DND-41 (cell line): ENCODE data around the gene LRIT1.

Source experiments
- ATAC-seq: fragments of 200-7000 bp; cut with Tn5 transposase; 3 replicates; pipeline ENCODE4 v1.9.1; 2021; ENCODE audit warnings: low read depth; ENCODE audit not compliant: insufficient read depth
- DNase-seq: peaks from one replicate; pipeline ENCODE4 v3.0.0-alpha.2; 2020
- H2AFZ ChIP-seq: 2 replicates; pipeline ENCODE4 v1.6.0; 2012; ENCODE audit warnings: low read depth, low read length
- H3K27ac ChIP-seq: 2 replicates; pipeline ENCODE4 v1.5.1; 2012; ENCODE audit warnings: low read length, inconsistent platforms
- H3K27me3 ChIP-seq: fragments of 200-600 bp; sonication (generic); 2 replicates; pipeline ENCODE4 v1.6.0; 2012; ENCODE audit warnings: low read length, mild to moderate bottlenecking, inconsistent platforms; ENCODE audit not compliant: insufficient read depth, poor library complexity
- H3K36me3 ChIP-seq: 2 replicates; pipeline ENCODE4 v1.5.1; 2012; ENCODE audit warnings: low read length, inconsistent platforms; ENCODE audit not compliant: insufficient read depth
- H3K4me1 ChIP-seq: 2 replicates; pipeline ENCODE4 v1.5.1; 2012; ENCODE audit warnings: mild to moderate bottlenecking, low read length; ENCODE audit not compliant: insufficient read depth
- H3K4me2 ChIP-seq: 2 replicates; pipeline ENCODE4 v1.6.0; 2012; ENCODE audit warnings: mild to moderate bottlenecking, moderate library complexity, low read length, inconsistent platforms; ENCODE audit not compliant: insufficient read depth
- H3K4me3 ChIP-seq, 2 experiments: fragments of 200-600 bp in 1 of 2; shearing (Covaris generic) in 1 of 2; 2 replicates each; pipeline ENCODE4 v1.5.1; 2012 to 2016; ENCODE audit warnings: inconsistent platforms in 2 of 2, low read length in 2 of 2, mild to moderate bottlenecking in 2 of 2, low read depth in 1 of 2, moderate library complexity in 1 of 2
- H3K79me2 ChIP-seq: 2 replicates; pipeline ENCODE4 v1.6.0; 2012; ENCODE audit warnings: low read length, inconsistent platforms; ENCODE audit not compliant: insufficient read depth
- H3K9ac ChIP-seq: 2 replicates; pipeline ENCODE4 v1.6.0; 2012; ENCODE audit warnings: low read depth, mild to moderate bottlenecking, inconsistent platforms, low read length, moderate library complexity
- H3K9me3 ChIP-seq: 2 replicates; pipeline ENCODE4 v1.5.1; 2012; ENCODE audit warnings: low read length, moderate library complexity, mild to moderate bottlenecking, inconsistent platforms; ENCODE audit not compliant: insufficient read depth, severe bottlenecking
- H4K20me1 ChIP-seq: 2 replicates; pipeline ENCODE4 v1.6.0; 2012; ENCODE audit warnings: low read length; ENCODE audit not compliant: insufficient read depth
- EZH2 ChIP-seq: IDR thresholded peaks from 3 replicates; pipeline ENCODE4 v1.6.1; 2012; ENCODE audit warnings: borderline replicate concordance, low read depth, mild to moderate bottlenecking, moderate library complexity, low read length, inconsistent platforms; ENCODE audit not compliant: severe bottlenecking
- TF ChIP-seq, protein P1 (sequence below): IDR thresholded peaks from 2 replicates; pipeline ENCODE4 v1.5.1; 2012; ENCODE audit warnings: borderline replicate concordance, low read length, moderate library complexity, mild to moderate bottlenecking; ENCODE audit not compliant: poor library complexity, severe bottlenecking; ENCODE audit errors: extremely low read depth

The LRIT1 gene

DNA sequence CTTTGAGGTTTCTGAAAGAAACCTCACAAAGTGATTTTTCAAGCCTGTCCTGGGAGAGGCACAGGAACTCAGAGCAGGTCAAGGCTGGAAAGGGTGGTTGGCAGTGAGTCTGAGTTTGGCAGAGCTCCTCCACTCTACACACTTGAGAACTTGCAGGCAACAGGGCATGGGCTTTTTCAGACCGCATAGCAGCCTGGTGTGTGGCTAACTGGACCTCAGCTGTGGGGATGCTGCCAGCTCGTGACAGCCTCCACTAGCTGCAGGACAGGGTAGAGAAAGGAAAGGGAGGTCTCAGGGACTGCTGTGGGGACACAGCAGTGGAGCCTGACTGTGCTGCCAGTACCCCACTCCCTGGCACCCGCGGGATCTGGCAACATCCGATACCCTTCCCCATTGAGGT lies 44.4 kb downstream of the LRIT1 start:
- H4K20me1 ChIP-seq, result no peaks in the 10 kb centered on the region; the same call in 1 of the 2 replicates
- no peak overlapping the region for H3K9ac ChIP-seq
- H3K27me3 ChIP-seq, result peaks cover 6% of the 10 kb centered on the region
- ATAC-seq (no peak), DNase-seq (no peak)
- H3K79me2 ChIP-seq, result no peaks in the 10 kb centered on the region
- no peaks in the 10 kb centered on the region for H3K9me3 ChIP-seq
- H2AFZ ChIP-seq, result no peak overlapping the region
- H3K4me1 ChIP-seq, result peaks cover 4% of the 10 kb centered on the region; the same call in 1 of the 2 replicates
- H3K36me3 ChIP-seq, result no peaks in the 10 kb centered on the region
- H3K27ac ChIP-seq, result no peak overlapping the region
- H3K4me3 ChIP-seq, result no peak overlapping the region
- TF ChIP-seq EZH2, result no peak
- TF ChIP-seq, protein P1, sequence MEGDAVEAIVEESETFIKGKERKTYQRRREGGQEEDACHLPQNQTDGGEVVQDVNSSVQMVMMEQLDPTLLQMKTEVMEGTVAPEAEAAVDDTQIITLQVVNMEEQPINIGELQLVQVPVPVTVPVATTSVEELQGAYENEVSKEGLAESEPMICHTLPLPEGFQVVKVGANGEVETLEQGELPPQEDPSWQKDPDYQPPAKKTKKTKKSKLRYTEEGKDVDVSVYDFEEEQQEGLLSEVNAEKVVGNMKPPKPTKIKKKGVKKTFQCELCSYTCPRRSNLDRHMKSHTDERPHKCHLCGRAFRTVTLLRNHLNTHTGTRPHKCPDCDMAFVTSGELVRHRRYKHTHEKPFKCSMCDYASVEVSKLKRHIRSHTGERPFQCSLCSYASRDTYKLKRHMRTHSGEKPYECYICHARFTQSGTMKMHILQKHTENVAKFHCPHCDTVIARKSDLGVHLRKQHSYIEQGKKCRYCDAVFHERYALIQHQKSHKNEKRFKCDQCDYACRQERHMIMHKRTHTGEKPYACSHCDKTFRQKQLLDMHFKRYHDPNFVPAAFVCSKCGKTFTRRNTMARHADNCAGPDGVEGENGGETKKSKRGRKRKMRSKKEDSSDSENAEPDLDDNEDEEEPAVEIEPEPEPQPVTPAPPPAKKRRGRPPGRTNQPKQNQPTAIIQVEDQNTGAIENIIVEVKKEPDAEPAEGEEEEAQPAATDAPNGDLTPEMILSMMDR, result no peak
- H3K4me2 ChIP-seq, result no peak overlapping the region

DNA sequence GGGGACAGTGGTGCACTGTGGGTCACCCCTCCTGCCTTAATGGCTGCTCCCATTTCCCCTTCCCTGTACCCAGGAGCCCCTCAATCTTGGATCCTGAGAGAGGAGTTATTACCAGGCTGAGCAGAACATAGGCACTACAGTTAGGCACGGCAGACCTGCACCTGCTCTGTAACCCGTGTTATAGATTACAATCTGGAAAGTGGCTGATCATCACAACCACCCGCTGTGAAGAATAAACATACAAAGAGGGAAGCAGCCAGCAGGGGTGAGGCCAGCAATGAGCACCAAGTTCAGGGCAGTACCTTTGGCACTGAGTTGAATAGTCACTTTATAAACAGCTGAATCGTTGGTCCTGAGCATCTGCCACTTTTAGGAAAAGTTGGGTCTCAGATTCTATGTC lies 45.3 kb downstream of the LRIT1 start:
- Histone ChIP-seq H3K9me3 (no peaks in the 10 kb centered on the region), H3K4me2 (no peak overlapping the region), H2AFZ (no peak overlapping the region), H3K36me3 (no peaks in the 10 kb centered on the region), H3K27me3 (peaks cover 8% of the 10 kb centered on the region), H4K20me1 (no peaks in the 10 kb centered on the region; the same call in 1 of the 2 replicates), H3K27ac (no peak overlapping the region), H3K4me1 (peaks cover 4% of the 10 kb centered on the region; the same call in 1 of the 2 replicates), H3K9ac (no peak overlapping the region), H3K79me2 (no peaks in the 10 kb centered on the region), H3K4me3 (no peak overlapping the region)
- DNase-seq (peak; percentile 15), ATAC-seq (peak; percentile 55)
- TF ChIP-seq, protein P1, result no peak
- no peak for TF ChIP-seq EZH2

DNA sequence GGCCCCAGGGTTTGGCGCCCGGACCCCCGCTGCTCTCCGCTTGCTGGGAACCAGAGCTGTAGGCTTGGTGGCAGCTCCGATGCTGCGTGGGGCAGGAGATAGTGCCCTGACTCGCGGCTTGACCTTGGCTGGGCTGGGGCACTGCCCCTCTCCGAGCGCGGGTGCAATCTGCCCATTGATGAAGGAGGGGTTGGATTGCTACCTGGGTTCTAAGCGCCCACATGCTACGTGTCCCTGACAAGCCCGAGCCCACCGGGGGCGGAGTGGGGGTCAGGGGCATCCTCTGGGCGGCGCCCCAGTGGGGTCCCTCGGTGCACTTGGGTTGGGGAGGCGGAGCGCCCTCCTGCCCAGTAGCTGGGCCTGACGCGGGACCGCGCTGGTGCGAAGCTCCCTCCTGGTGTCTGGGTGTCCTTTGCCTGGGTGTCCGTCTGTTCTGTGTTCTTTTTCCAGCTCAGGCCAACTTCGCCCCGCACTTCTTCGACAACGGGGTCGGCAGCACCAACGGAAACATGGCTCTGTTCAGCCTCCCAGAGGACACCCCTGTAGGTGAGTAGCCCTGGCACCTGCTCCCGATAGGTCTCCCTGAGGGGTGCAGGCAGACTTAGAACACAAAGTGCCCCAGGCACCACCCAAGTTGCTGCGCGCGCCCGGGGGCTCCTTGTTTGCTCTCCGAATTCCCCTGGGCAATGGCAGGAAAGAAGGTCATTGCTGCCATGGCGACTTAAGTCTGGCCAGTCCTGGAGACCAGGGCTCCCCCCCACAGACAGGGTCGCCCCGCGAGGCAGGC lies 46.1 kb downstream of the LRIT1 start:
- H3K79me2 ChIP-seq, result no peaks in the 10 kb centered on the region
- DNase-seq (no peak), ATAC-seq (no peak)
- no peak for TF ChIP-seq EZH2
- TF ChIP-seq, protein P1, result no peak
- peaks cover 4% of the 10 kb centered on the region; the same call in 1 of the 2 replicates for H3K4me1 ChIP-seq
- H3K4me3 ChIP-seq, result no peak overlapping the region
- no peak overlapping the region for H3K9ac ChIP-seq
- no peaks in the 10 kb centered on the region for H3K9me3 ChIP-seq
- no peak overlapping the region for H3K4me2 ChIP-seq
- H3K27ac ChIP-seq, result no peak overlapping the region
- no peaks in the 10 kb centered on the region; the same call in 1 of the 2 replicates for H4K20me1 ChIP-seq
- H3K36me3 ChIP-seq, result no peaks in the 10 kb centered on the region
- no peak overlapping the region for H2AFZ ChIP-seq
- H3K27me3 ChIP-seq, result peaks cover 8% of the 10 kb centered on the region
